ENCODE data around the gene MPHOSPH8.

The MPHOSPH8 gene

GRCh38 chr13:19605161-19605955, 28.1 kb upstream of the MPHOSPH8 start:
- TF ChIP-seq CTCF (conservative IDR thresholded peaks at IDR 0.05): no peak
- no peak for TF ChIP-seq ZFX (IDR thresholded peaks at IDR 0.05)
- no peak overlapping the region for H3K27ac ChIP-seq

- TF ChIP-seq CTCF (conservative IDR thresholded peaks at IDR 0.05): no peak
- no peak for TF ChIP-seq ZFX (IDR thresholded peaks at IDR 0.05)
- no peak overlapping the region for H3K27ac ChIP-seq
Observed at GRCh38 chr13:19606152-19606551, 27.3 kb upstream of the MPHOSPH8 start.

GRCh38 chr13:19606737-19607136, 26.7 kb upstream of the MPHOSPH8 start:
- TF ChIP-seq ZFX (IDR thresholded peaks at IDR 0.05) (no peak), CTCF (conservative IDR thresholded peaks at IDR 0.05) (no peak)
- H3K27ac ChIP-seq: no peak overlapping the region

- TF ChIP-seq CTCF (conservative IDR thresholded peaks at IDR 0.05) (no peak), ZFX (IDR thresholded peaks at IDR 0.05) (no peak)
- no peak overlapping the region for H3K27ac ChIP-seq
Observed at GRCh38 chr13:19607523-19608078, 25.9 kb upstream of the MPHOSPH8 start.

- H3K27ac ChIP-seq: no peak overlapping the region
- no peak for TF ChIP-seq ZFX (IDR thresholded peaks at IDR 0.05)
- TF ChIP-seq CTCF (conservative IDR thresholded peaks at IDR 0.05): peak; percentile 86
Observed at GRCh38 chr13:19618977-19619376, 14.5 kb upstream of the MPHOSPH8 start.

- no peak overlapping the region for H3K27ac ChIP-seq
- TF ChIP-seq CTCF (conservative IDR thresholded peaks at IDR 0.05) (no peak), ZFX (IDR thresholded peaks at IDR 0.05) (no peak)
Observed at GRCh38 chr13:19622193-19622592, 11.3 kb upstream of the MPHOSPH8 start.

- TF ChIP-seq CTCF (conservative IDR thresholded peaks at IDR 0.05) (no peak), ZFX (IDR thresholded peaks at IDR 0.05) (no peak)
- H3K27ac ChIP-seq: no peak overlapping the region
Observed at GRCh38 chr13:19624265-19624664, 9.2 kb upstream of the MPHOSPH8 start.
